A549 (cell line): Measurements from ENCODE around the gene PTPRS.

Experiments used
- ESRRA ChIP-seq: fragments of 150-350 bp; IDR thresholded peaks from 2 replicates; pipeline ENCODE4 v1.6.1; 2014; ENCODE audit warnings: mild to moderate bottlenecking, low read length, borderline replicate concordance
- POLR2A ChIP-seq: IDR thresholded peaks from 2 replicates; pipeline ENCODE4 v1.6.1; 2012; ENCODE audit warnings: mild to moderate bottlenecking, low read length
- TP53 ChIP-seq: fragments of 250-450 bp; sonication (Bioruptor Pico); IDR thresholded peaks from 2 replicates; pipeline ENCODE4 v1.5.0; 2021; ENCODE audit warnings: mild to moderate bottlenecking, moderate library complexity
- TF ChIP-seq, protein P1 (sequence below): fragments of >200 bp; sonication (Bioruptor Twin); formaldehyde crosslinking; IDR thresholded peaks from 3 replicates; pipeline ENCODE4 v1.5.1; 2016

DNA sequence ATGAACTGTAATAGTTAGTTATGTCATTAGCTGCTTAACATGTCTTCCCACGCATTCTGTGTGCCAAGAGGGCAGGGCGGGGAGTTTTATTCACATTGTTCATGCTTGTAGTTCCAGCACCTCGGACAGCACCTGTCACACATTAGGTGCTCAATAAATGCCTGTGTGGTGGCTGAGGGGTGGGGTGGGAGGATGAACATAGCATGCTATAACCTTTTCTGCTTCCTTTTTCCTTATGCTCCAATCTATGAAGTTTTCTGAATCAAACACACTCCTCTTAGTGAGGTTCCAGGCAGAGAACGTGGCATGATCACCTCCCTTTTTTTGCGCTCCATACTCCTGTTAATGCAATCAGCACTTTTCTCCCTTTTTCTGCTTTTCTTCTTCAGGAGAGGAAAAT, 15.8 kb upstream of the PTPRS start:
- TF ChIP-seq ESRRA (no peak), TP53 (CRISPR knock-in tag) (no peak), POLR2A (no peak)
- TF ChIP-seq, protein P1, sequence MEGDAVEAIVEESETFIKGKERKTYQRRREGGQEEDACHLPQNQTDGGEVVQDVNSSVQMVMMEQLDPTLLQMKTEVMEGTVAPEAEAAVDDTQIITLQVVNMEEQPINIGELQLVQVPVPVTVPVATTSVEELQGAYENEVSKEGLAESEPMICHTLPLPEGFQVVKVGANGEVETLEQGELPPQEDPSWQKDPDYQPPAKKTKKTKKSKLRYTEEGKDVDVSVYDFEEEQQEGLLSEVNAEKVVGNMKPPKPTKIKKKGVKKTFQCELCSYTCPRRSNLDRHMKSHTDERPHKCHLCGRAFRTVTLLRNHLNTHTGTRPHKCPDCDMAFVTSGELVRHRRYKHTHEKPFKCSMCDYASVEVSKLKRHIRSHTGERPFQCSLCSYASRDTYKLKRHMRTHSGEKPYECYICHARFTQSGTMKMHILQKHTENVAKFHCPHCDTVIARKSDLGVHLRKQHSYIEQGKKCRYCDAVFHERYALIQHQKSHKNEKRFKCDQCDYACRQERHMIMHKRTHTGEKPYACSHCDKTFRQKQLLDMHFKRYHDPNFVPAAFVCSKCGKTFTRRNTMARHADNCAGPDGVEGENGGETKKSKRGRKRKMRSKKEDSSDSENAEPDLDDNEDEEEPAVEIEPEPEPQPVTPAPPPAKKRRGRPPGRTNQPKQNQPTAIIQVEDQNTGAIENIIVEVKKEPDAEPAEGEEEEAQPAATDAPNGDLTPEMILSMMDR: no peak
